Measurements from ENCODE around the gene AMZ2. TPM values are rescaled to one million over a fixed set of nuclear protein-coding genes. Genes with fewer than 3 reads are reported as not detected.

AMZ2 gene
- total and polyA plus RNA-seq, 2 donors from 2014 or later, result 48.6 to 90.9 TPM

DNA sequence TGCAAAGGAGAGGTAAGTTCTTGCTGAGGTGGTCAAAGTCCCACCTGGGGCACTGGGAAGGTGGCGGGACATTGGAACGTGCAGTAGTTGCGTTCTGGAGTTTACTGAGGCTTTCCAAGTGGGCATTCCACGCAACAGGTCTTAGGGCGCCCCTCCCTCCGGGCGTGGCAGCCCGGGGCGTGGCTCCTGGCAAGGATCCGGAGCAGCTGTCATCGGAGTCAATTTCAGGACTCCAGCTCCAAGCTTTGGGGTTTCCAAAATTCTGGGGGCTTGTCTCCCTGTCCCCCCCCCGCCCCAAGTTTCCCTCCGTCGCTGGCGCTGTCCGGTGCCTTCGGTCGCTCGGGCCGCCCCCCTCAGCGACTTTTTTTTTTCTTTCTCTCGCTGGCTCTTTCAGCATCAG lies 43.1 kb upstream of the AMZ2 start:
- H3K27ac ChIP-seq (ENCODE audit: low read depth in 2 of 2, low read length in 2 of 2), result peak overlapping the region in 1 of 2 donors; percentile 71
- H3K36me3 ChIP-seq (ENCODE audit: control insufficient read depth in 2 of 3, insufficient read depth in 3 of 3, low read length in 3 of 3), result no peaks in the 10 kb centered on the region
- H3K9ac ChIP-seq (ENCODE audit: low read length in 3 of 3), result peak overlapping the region in 1 of 3 donors; percentile 40
- TF ChIP-seq, protein P1, sequence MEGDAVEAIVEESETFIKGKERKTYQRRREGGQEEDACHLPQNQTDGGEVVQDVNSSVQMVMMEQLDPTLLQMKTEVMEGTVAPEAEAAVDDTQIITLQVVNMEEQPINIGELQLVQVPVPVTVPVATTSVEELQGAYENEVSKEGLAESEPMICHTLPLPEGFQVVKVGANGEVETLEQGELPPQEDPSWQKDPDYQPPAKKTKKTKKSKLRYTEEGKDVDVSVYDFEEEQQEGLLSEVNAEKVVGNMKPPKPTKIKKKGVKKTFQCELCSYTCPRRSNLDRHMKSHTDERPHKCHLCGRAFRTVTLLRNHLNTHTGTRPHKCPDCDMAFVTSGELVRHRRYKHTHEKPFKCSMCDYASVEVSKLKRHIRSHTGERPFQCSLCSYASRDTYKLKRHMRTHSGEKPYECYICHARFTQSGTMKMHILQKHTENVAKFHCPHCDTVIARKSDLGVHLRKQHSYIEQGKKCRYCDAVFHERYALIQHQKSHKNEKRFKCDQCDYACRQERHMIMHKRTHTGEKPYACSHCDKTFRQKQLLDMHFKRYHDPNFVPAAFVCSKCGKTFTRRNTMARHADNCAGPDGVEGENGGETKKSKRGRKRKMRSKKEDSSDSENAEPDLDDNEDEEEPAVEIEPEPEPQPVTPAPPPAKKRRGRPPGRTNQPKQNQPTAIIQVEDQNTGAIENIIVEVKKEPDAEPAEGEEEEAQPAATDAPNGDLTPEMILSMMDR (IDR thresholded peaks at IDR 0.05; ENCODE audit: borderline replicate concordance, extremely low read depth, insufficient read depth), result no peak
- FAIRE-seq (no peak), DNase-seq (peak in 2 of 5 donors; percentile 13 to 71)
- peak overlapping the region in 1 of 3 donors; percentile 73 for H3K4me3 ChIP-seq (ENCODE audit: low read length in 3 of 3)
- H3K27me3 ChIP-seq (ENCODE audit: control insufficient read depth, insufficient read depth, low read length), result peaks cover 10% of the 10 kb centered on the region
- H3K4me1 ChIP-seq (ENCODE audit: control insufficient read depth in 2 of 3, insufficient read depth in 2 of 3, low read depth in 1 of 3, low read length in 3 of 3), result peaks cover 0 to 8% (median 4%) of the 10 kb centered on the region in 3 donors
- H3K9me3 ChIP-seq (ENCODE audit: control insufficient read depth in 2 of 3, insufficient read depth in 1 of 3, low read length in 3 of 3), result no peaks in the 10 kb centered on the region
- intact Hi-C loops (cut with DNase I), result no loop called here

DNA sequence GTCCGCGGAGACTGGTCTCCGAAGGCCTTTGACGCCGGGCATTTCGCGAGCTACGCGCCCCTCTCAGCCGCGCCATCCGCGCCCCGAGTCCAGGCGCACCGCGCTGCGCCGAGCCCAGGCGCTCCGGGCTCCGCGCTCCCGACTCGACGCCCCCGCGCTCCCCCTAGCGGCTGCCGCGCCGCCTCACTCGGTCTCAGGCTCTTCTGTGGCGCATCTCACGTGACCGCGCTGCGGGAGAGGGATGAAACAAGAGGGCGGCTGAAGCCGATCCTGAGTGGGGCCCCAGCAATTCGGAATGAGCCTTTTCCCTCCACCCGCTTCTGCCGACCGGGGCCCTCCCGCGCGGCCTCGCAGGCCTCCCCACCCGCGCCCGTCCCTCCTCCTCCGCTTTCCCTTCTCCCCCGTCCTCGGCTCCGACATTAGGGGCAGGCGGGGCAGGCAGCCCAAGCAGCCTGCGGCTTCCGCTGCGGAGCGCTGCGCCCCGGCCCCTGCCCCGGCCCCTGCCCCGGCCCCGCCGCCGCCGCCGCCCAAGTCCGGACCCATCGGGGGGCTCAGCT lies 42.5 kb upstream of the AMZ2 start:
- Histone ChIP-seq H3K27ac (ENCODE audit: low read depth in 2 of 2, low read length in 2 of 2) (peak overlapping the region; percentile 71 to 81), H3K9me3 (ENCODE audit: control insufficient read depth in 2 of 3, insufficient read depth in 1 of 3, low read length in 3 of 3) (no peaks in the 10 kb centered on the region), H3K36me3 (ENCODE audit: control insufficient read depth in 2 of 3, insufficient read depth in 3 of 3, low read length in 3 of 3) (peaks cover 0 to 2% (median 0%) of the 10 kb centered on the region in 3 donors), H3K4me1 (ENCODE audit: control insufficient read depth in 2 of 3, insufficient read depth in 2 of 3, low read depth in 1 of 3, low read length in 3 of 3) (peaks cover 0 to 6% (median 4%) of the 10 kb centered on the region in 3 donors), H3K4me3 (ENCODE audit: low read length in 3 of 3) (peak overlapping the region; percentile 44 to 73 (median 56)), H3K27me3 (ENCODE audit: control insufficient read depth, insufficient read depth, low read length) (peaks cover 4% of the 10 kb centered on the region), H3K9ac (ENCODE audit: low read length in 3 of 3) (peak overlapping the region in 2 of 3 donors; percentile 40 to 48)
- FAIRE-seq (no peak), DNase-seq (peak; percentile 93 to 98 (median 96))
- intact Hi-C loops (cut with DNase I), result no loop called here
- TF ChIP-seq, protein P1 (IDR thresholded peaks at IDR 0.05; ENCODE audit: borderline replicate concordance, extremely low read depth, insufficient read depth), result peak; percentile 82

DNA sequence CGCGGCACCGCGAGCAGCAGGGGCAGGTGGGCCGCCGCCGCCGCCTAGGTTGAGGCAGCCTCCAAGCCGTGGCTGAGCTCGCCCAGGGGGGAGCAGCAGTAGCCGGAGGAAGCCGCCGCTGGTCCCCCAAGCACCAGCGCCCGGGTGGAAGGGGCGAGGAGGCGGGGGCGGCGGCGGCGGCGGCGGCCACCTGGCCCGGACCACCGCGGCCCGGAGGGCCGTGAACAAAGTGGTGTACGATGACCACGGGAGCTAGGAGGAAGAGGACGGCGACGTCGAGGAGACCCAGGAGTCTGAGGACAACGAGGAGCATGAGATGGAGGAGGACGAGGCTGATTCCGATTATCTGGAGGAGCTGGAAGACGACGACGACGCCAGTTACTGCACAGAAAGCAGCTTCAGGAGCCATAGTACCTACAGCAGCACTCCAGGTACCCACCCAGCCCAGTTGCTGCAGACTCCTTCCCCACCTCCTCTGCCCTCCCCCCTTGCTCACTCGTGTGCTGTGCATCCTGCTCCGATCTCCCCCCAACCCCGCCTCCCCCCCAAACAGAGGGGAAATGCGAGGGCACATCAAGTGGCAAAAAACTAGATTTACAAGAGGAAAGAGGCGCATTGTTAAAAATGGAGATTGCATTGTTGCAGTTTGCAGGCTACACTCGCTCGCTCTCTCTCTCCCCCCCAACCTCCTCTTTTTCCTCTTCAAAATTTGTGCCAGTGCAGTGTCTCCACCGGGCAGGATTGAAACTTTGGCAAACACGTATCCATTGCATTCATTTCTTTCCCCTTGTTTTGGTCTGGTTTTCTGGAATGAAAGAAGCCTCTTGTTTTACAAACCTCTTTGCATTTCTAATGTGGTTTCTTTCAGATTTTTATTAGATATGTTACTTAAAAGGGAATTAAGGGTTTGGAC lies 41.8 kb upstream of the AMZ2 start:
- peak in 4 of 5 donors; percentile 55 to 85 (median 59) for DNase-seq
- no peaks in the 10 kb centered on the region for H3K27me3 ChIP-seq (ENCODE audit: control insufficient read depth, insufficient read depth, low read length)
- peaks cover 0 to 2% (median 0%) of the 10 kb centered on the region in 3 donors for H3K36me3 ChIP-seq (ENCODE audit: control insufficient read depth in 2 of 3, insufficient read depth in 3 of 3, low read length in 3 of 3)
- no peaks in the 10 kb centered on the region for H3K9me3 ChIP-seq (ENCODE audit: control insufficient read depth in 2 of 3, insufficient read depth in 1 of 3, low read length in 3 of 3)
- FAIRE-seq, result no peak
- intact Hi-C loops (cut with DNase I), result no loop called here
- peak overlapping the region; percentile 73 to 95 (median 81) for H3K4me3 ChIP-seq (ENCODE audit: low read length in 3 of 3)
- TF ChIP-seq, protein P1 (IDR thresholded peaks at IDR 0.05; ENCODE audit: borderline replicate concordance, extremely low read depth, insufficient read depth), result no peak
- H3K9ac ChIP-seq (ENCODE audit: low read length in 3 of 3), result peak overlapping the region; percentile 37 to 90 (median 52)
- H3K4me1 ChIP-seq (ENCODE audit: control insufficient read depth in 2 of 3, insufficient read depth in 2 of 3, low read depth in 1 of 3, low read length in 3 of 3), result peaks cover 0 to 2% (median 0%) of the 10 kb centered on the region in 3 donors
- H3K27ac ChIP-seq (ENCODE audit: low read depth in 2 of 2, low read length in 2 of 2), result peak overlapping the region in 1 of 2 donors; percentile 60
